Endometrium (tissue), 2 donors: ENCODE measurements around the gene ZNF823.
"Not testable (repeated sequence)": the region's sequence is repeated elsewhere in the genome, so short reads cannot be mapped to it uniquely, and the experiment has no call there.

Experiments used
- FAIRE-seq: peaks from 2 replicates; lab custom pipeline; 2012; peaks lifted over from hg19 to GRCh38; lab: Jason Lieb, UNC
- donor health status: control.
- donor health status: control.

ZNF823 gene

GRCh38 chr19:11680689-11681302 is 58.0 kb downstream of the ZNF823 start:
- no peak for FAIRE-seq

- no peak for FAIRE-seq
Measured at GRCh38 chr19:11678504-11678903, 60.2 kb downstream of the ZNF823 start.

GRCh38 chr19:11676661-11677600 is 61.8 kb downstream of the ZNF823 start:
- FAIRE-seq: not testable (repeated sequence)

- FAIRE-seq: no peak
Measured at GRCh38 chr19:11675569-11675968, 63.2 kb downstream of the ZNF823 start.

GRCh38 chr19:11674067-11674492 is 64.7 kb downstream of the ZNF823 start:
- no peak for FAIRE-seq

- no peak for FAIRE-seq
Measured at GRCh38 chr19:11673608-11674041, 65.1 kb downstream of the ZNF823 start.
